Transverse colon (tissue), 4 donors: Measurements from ENCODE around the gene ARID3A. TPM values are rescaled to one million over a fixed set of nuclear protein-coding genes. Genes with fewer than 3 reads are reported as not detected.

ENCODE experiments used
- DNase-seq: peaks from one replicate; pipeline ENCODE4 v3.0.0-alpha.2; 2019
- H3K27ac ChIP-seq, 4 donors: fragments of 200-600 bp; sonication (generic); 2 replicates each; pipeline ENCODE4 v1.5.1; 2016 to 2018; ENCODE audit warnings: inconsistent platforms in 4 of 4
- H3K27me3 ChIP-seq: fragments of 200-600 bp; sonication (generic); 2 replicates; pipeline ENCODE4 v1.5.1; 2017; ENCODE audit warnings: inconsistent platforms
- H3K36me3 ChIP-seq, 4 donors: fragments of 200-600 bp; sonication (generic); 2 replicates each; pipeline ENCODE4 v1.5.1; 2017 to 2019; ENCODE audit warnings: inconsistent platforms in 4 of 4
- H3K4me1 ChIP-seq, 4 donors: fragments of 200-600 bp; sonication (generic); 2 replicates each; pipeline ENCODE4 v1.5.1; 2017 to 2020; ENCODE audit warnings: inconsistent platforms in 4 of 4
- H3K4me3 ChIP-seq, 4 donors: fragments of 200-600 bp; sonication (generic); 1 replicate in 1 of 4; 2 replicates in 3 of 4; pipeline versions ENCODE4 v1.5.1 to v1.6.1; 2017 to 2019; ENCODE audit warnings: inconsistent platforms in 4 of 4
- H3K9me3 ChIP-seq, 2 donors: fragments of 200-600 bp; sonication (generic); 2 replicates each; pipeline ENCODE4 v1.5.1; 2017 to 2019; ENCODE audit warnings: inconsistent platforms in 2 of 2
- EP300 ChIP-seq: sonication (generic); formaldehyde crosslinking; IDR thresholded peaks from one replicate; pipeline ENCODE4 v1.6.1; 2017; ENCODE audit warnings: antibody characterized with exemption, low read depth
- POLR2A ChIP-seq: fragments of 450-650 bp; IDR thresholded peaks from one replicate; pipeline ENCODE4 v1.6.1; 2016; ENCODE audit warnings: antibody characterized with exemption, mild to moderate bottlenecking, moderate library complexity
- POLR2AphosphoS5 ChIP-seq, 3 donors: sonication (generic); formaldehyde crosslinking; IDR thresholded peaks; one replicate each; pipeline ENCODE4 v1.6.1; 2016; ENCODE audit warnings: antibody characterized with exemption in 3 of 3
- WGBS, 2 donors: methylation state at CpG; one replicate each; pipeline ENCODE4 v1.1.5; 2018; ENCODE audit warnings: low coverage in 1 of 2; 5-methylcytosine and 5-hydroxymethylcytosine counted together
- in situ Hi-C, 4 donors: fragments of 200-750 bp; cut with MboI; loops; one replicate each; pipeline versions ENCODE4 v1.15.0 to v1.15.1; 2017; ENCODE audit warnings: low sequenced_read_pairs in 3 of 4, low pct_ligation_motif_present in 1 of 4, low pct_unique_long_range_greater_than_20kb in 1 of 4
- intact Hi-C: fragments of 100-400 bp; cut with DNase I; formaldehyde crosslinking; loops from one replicate; pipeline ENCODE4 v1.15.1; 2023; ENCODE audit warnings: low total_unique reads
- total RNA-seq, 4 donors: library from RNA; depleted of rRNA; stranded (reverse); fragments of >200 nt; gene quantifications; one replicate each; pipeline ENCODE4 v1.1.0, GENCODE V29; 2016
- TF ChIP-seq, protein P1 (sequence below), 5 experiments: fragments of 200-600 bp in 3 of 5; fragments of 450-650 bp in 2 of 5; sonication (generic) in 3 of 5; IDR thresholded peaks; 1 replicate in 2 of 5; 2 replicates in 3 of 5; pipeline ENCODE4 v1.5.1; 2016 to 2017; ENCODE audit warnings: antibody characterized with exemption in 5 of 5, inconsistent platforms in 3 of 5, mild to moderate bottlenecking in 2 of 5, moderate library complexity in 1 of 5

ARID3A gene
- total RNA-seq, 4 donors from 2014 or later = 2.2 to 8.7 (median 4.3) TPM

DNA sequence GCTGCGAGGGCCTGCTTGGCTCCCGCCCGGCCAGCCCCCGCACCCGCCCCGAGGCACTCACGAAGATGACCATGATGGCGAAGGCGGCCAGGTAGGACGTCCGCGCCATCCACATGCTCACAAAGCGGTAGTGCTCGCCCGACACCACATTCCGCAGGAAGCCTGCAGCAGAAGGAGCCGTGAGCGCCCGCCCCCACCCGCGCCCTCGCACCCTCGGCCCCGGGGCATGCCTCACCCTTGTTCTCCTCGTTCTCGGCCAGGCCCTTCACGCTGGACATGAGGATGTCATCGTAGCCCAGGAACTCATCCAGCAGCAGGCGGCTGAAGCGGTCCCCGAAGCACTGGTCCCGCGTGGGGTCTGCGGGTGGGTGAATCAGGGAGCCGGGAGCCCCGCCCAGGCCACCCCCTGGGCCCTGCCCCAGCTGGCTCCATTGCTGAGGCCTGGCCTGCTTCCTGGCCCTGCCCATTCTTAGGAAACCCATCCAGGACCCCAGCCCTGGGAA lies 86.0 kb downstream of the ARID3A start:
- TF ChIP-seq, protein P1, sequence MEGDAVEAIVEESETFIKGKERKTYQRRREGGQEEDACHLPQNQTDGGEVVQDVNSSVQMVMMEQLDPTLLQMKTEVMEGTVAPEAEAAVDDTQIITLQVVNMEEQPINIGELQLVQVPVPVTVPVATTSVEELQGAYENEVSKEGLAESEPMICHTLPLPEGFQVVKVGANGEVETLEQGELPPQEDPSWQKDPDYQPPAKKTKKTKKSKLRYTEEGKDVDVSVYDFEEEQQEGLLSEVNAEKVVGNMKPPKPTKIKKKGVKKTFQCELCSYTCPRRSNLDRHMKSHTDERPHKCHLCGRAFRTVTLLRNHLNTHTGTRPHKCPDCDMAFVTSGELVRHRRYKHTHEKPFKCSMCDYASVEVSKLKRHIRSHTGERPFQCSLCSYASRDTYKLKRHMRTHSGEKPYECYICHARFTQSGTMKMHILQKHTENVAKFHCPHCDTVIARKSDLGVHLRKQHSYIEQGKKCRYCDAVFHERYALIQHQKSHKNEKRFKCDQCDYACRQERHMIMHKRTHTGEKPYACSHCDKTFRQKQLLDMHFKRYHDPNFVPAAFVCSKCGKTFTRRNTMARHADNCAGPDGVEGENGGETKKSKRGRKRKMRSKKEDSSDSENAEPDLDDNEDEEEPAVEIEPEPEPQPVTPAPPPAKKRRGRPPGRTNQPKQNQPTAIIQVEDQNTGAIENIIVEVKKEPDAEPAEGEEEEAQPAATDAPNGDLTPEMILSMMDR (IDR thresholded peaks at IDR 0.05) = no peak
- TF ChIP-seq POLR2A (no peak), POLR2AphosphoS5 (IDR thresholded peaks at IDR 0.05) (no peak), EP300 (no peak)
- Histone ChIP-seq H3K36me3 (peaks cover 0 to 30% (median 15%) of the 10 kb centered on the region in 4 donors), H3K27ac (no peak overlapping the region), H3K27me3 (no peaks in the 10 kb centered on the region), H3K9me3 (no peaks in the 10 kb centered on the region), H3K4me3 (no peak overlapping the region), H3K4me1 (peaks cover 11 to 20% (median 14%) of the 10 kb centered on the region in 4 donors)
- in situ Hi-C loops = no loop called here
- no peak for DNase-seq
- WGBS, 2 donors = 95 to 100% methylated on average over 3 to 36 of the region's 36 CpGs
- intact Hi-C loops = no loop called here

DNA sequence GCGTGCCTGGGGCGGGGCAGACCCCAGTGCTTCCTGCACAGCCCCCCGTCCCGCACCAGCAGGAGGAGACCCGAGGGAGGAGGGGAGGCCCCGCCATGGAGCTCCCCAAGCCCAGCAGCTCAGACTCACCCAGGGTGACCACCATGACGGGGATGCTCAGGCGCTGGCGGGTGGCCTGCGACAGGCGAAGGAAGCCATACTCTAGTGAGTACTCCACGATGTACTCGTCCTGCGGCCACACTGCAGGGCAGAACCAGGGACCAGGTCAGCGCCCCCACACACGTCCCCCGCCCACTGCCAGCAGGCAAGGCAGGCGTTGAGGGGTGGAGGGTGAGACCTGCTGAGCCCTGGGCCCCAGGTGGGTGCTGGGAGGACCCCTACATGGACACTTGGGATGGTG lies 86.5 kb downstream of the ARID3A start:
- TF ChIP-seq POLR2A = no peak
- TF ChIP-seq, protein P1 (IDR thresholded peaks at IDR 0.05) = no peak
- no peak for TF ChIP-seq POLR2AphosphoS5 (IDR thresholded peaks at IDR 0.05)
- TF ChIP-seq EP300 = no peak
- peaks cover 0 to 30% (median 15%) of the 10 kb centered on the region in 4 donors for H3K36me3 ChIP-seq
- H3K4me1 ChIP-seq = peaks cover 16 to 25% (median 18%) of the 10 kb centered on the region in 4 donors
- in situ Hi-C loops = no loop called here
- no peak for DNase-seq
- H3K27me3 ChIP-seq = no peaks in the 10 kb centered on the region
- intact Hi-C loops = no loop called here
- WGBS, 2 donors = 100% methylated on average over 2 of the region's 18 CpGs; no CpG with 5 or more reads in 1 of the 2 donors
- H3K4me3 ChIP-seq = no peak overlapping the region
- no peaks in the 10 kb centered on the region for H3K9me3 ChIP-seq
- no peak overlapping the region for H3K27ac ChIP-seq

DNA sequence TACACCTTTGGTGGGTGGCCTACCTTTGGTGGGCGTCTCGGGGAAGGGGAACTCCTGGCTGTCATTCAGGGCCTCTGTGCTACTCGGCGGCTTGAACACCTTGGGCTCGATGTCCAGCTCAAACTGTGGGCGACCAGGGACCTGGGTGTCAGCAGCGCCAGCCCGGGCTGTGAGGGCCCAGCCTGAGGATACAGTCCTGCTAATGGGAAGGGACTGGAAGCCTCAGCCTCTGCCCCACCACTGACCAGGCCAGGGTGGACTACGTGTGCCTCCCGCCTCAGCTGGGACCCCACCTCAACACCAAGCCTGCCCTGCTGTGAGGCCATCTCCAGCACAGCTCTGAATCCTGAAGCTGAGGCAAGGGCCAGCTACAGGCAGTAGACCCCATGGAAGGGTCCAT lies 87.4 kb downstream of the ARID3A start:
- DNase-seq = no peak
- no peaks in the 10 kb centered on the region for H3K27me3 ChIP-seq
- peaks cover 0 to 30% (median 15%) of the 10 kb centered on the region in 4 donors for H3K36me3 ChIP-seq
- intact Hi-C loops (no loop called here), in situ Hi-C loops (no loop called here)
- no peak overlapping the region for H3K4me3 ChIP-seq
- no peak overlapping the region for H3K27ac ChIP-seq
- H3K9me3 ChIP-seq = no peaks in the 10 kb centered on the region
- no peak for TF ChIP-seq EP300
- no peak for TF ChIP-seq POLR2AphosphoS5 (IDR thresholded peaks at IDR 0.05)
- TF ChIP-seq POLR2A = no peak
- TF ChIP-seq, protein P1 (IDR thresholded peaks at IDR 0.05) = no peak
- 89% methylated on average over 6 of the region's 10 CpGs; no CpG with 5 or more reads in 1 of the 2 donors for WGBS, 2 donors
- peaks cover 25 to 34% (median 27%) of the 10 kb centered on the region in 4 donors for H3K4me1 ChIP-seq

DNA sequence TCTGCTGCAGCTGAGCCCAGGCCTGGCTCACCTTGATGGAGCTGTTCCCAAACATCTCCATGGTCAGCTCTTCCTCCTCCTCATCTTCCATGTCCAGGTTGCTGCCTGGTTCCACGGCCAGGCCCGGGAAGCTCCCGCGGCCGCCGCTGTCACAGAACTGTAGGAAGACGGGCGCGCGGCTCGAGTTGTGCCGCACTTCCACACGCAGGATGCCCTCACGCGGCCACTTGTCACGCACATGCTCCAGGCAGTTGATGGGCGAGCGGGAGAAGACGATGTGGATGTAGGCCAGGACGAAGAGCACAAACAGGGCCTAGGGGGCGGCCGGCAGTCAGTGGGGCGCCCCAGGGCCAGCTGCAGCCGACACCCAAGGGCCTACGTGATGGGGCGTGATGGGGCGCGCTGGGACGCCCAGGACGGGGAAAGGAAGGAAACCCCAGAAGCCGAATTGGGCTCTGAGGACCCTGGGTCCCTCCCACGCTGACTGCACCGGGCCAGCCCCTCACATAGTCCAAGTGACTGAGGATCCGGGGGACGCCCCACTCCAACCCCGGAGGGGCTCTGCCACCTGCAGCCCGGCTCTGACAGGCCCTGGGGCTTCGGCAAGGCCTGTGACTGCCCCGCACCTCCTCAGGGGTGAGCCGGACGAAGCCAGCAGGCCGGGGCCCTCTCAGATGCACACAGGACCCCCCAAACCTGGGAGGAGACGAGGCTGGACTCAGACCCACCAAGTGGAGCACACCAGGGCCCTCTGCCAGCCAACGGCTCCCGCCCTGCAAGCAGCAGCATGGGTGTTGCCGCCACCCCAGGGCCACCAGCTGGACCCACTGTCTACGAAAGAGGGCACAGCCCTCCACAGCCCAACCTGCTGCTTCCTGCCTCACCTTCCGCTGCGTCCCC lies 88.6 kb downstream of the ARID3A start:
- H3K27ac ChIP-seq = no peak overlapping the region
- no peak overlapping the region for H3K4me3 ChIP-seq
- H3K36me3 ChIP-seq = peaks cover 0 to 30% (median 15%) of the 10 kb centered on the region in 4 donors
- no peaks in the 10 kb centered on the region for H3K27me3 ChIP-seq
- 91 to 95% methylated on average over 8 to 49 of the region's 49 CpGs for WGBS, 2 donors
- TF ChIP-seq POLR2AphosphoS5 (IDR thresholded peaks at IDR 0.05) = no peak
- TF ChIP-seq POLR2A = no peak
- no peak for TF ChIP-seq EP300
- TF ChIP-seq, protein P1 (IDR thresholded peaks at IDR 0.05) = no peak
- intact Hi-C loops (no loop called here), in situ Hi-C loops (no loop called here)
- H3K9me3 ChIP-seq = no peaks in the 10 kb centered on the region
- H3K4me1 ChIP-seq = peaks cover 36 to 46% (median 38%) of the 10 kb centered on the region in 4 donors
- DNase-seq = no peak
